Upper lobe of left lung (tissue), 6 donors: ENCODE data around the gene TMTC2. TPM values are rescaled to one million over a fixed set of nuclear protein-coding genes. Genes with fewer than 3 reads are reported as not detected.
A peak's percentile ranks its signal among the peaks of the same experiment; 100 is the strongest.

Source experiments
- ATAC-seq, 2 donors: fragments of 200-7000 bp; cut with Tn5 transposase; one replicate each; pipeline ENCODE4 v1.9.1; 2022; ENCODE audit warnings: mild to moderate bottlenecking in 2 of 2, moderate library complexity in 2 of 2; ENCODE audit not compliant: low FRiP score in 2 of 2
- DNase-seq, 2 donors: peaks; one replicate each; pipeline ENCODE4 v3.0.0-alpha.2; 2019 to 2020
- H3K27ac ChIP-seq, 4 donors: fragments of 200-600 bp; sonication (generic); one replicate each; pipeline ENCODE4 v1.5.1; 2016 to 2019
- H3K27me3 ChIP-seq, 4 donors: fragments of 200-600 bp; sonication (generic); one replicate each; pipeline ENCODE4 v1.5.1; 2017 to 2019
- H3K36me3 ChIP-seq, 4 donors: fragments of 200-600 bp; sonication (generic); one replicate each; pipeline ENCODE4 v1.5.1; 2016 to 2019
- H3K4me1 ChIP-seq, 4 donors: fragments of 200-600 bp; sonication (generic); one replicate each; pipeline ENCODE4 v1.5.1; 2018 to 2019
- H3K4me3 ChIP-seq, 4 donors: fragments of 200-600 bp; sonication (generic); one replicate each; pipeline ENCODE4 v1.5.1; 2017 to 2019; ENCODE audit warnings: mild to moderate bottlenecking in 2 of 4, moderate library complexity in 1 of 4
- H3K9me3 ChIP-seq, 4 donors: fragments of 200-600 bp; sonication (generic); one replicate each; pipeline ENCODE4 v1.5.1; 2018 to 2019
- CTCF ChIP-seq, 6 experiments: fragments of 450-650 bp in 4 of 6; fragments of 200-600 bp in 2 of 6; sonication (generic) in 2 of 6; IDR thresholded peaks; one replicate each; pipeline ENCODE4 v1.5.1; 2016 to 2019; ENCODE audit warnings: antibody characterized with exemption in 6 of 6
- EP300 ChIP-seq, 4 donors: sonication (generic); formaldehyde crosslinking; IDR thresholded peaks; one replicate each; pipeline ENCODE4 v1.5.1; 2017; ENCODE audit warnings: antibody characterized with exemption in 4 of 4, control low read depth in 2 of 4
- POLR2A ChIP-seq, 4 donors: fragments of 450-650 bp; IDR thresholded peaks; one replicate each; pipeline ENCODE4 v1.5.1; 2016 to 2017; ENCODE audit warnings: antibody characterized with exemption in 4 of 4, mild to moderate bottlenecking in 2 of 4
- POLR2AphosphoS5 ChIP-seq, 2 donors: sonication (generic); formaldehyde crosslinking; IDR thresholded peaks; one replicate each; pipeline ENCODE4 v1.5.1; 2017; ENCODE audit warnings: antibody characterized with exemption in 2 of 2
- WGBS, 2 donors: methylation state at CpG; one replicate each; pipeline ENCODE4 v1.1.5; 2017 to 2018; 5-methylcytosine and 5-hydroxymethylcytosine counted together
- total RNA-seq, 6 donors: library from RNA; depleted of rRNA in 4 of 6; stranded (reverse); fragments of >200 nt in 4 of 6; gene quantifications; one replicate each; pipeline versions ENCODE4 v1.1.0 to v1.2.1, GENCODE V29; 2016 to 2021
- donor health status: DM: no; HTN: no; CAD: no; lungs with moderate emphysema.
- donor health status: DM: no; HTN: yes; CAD: no; lungs with severe emphysema.

TMTC2 gene
- total RNA-seq, 6 donors from 2014 or later, result 21.2 to 37.7 (median 26.8) TPM

DNA sequence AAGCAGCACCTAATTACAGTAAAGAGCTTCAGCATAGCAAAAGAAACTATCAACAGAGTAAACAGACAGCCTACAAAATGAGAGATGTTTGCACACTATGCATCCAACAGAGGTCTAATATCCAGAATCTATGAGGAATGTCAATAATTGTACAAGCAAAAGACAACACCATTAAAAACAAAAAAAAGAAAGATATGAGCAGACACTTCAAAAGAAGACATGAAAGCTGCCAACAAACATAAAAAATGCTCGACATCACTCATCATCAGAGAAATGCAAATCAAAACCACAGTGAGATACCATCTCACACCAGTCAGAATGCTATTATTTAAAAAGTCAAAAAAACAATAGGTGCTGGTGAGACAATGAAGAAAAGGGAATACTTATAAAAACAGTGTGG lies 273.1 kb downstream of the TMTC2 start:
- no peak overlapping the region for H3K27ac ChIP-seq
- no peak for ATAC-seq
- 70 to 91% methylated on average over 1 of the region's 1 CpG for WGBS, 2 donors

DNA sequence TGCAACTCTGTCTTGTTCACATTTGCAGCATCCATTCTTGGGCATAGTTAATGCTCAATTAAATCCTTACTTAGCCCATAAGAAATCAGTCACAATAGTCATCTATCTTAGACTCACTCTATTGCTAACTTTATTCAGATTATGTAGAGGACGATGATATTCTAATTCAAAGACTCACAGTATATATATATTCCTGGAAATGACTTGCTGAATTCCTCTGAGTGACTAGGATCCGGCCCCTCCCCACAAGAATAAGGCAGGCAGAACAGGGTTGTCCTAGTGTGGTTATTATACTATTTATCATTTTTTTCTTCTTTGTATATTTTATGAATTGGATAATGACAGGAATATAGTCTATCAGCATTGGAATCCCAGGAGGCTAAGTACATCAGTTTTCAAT lies 275.1 kb downstream of the TMTC2 start:
- peaks cover 0 to 2% (median 0%) of the 10 kb centered on the region in 4 donors for H3K4me1 ChIP-seq
- H3K9me3 ChIP-seq, result no peaks in the 10 kb centered on the region
- no peak overlapping the region for H3K27ac ChIP-seq
- H3K27me3 ChIP-seq, result no peaks in the 10 kb centered on the region
- DNase-seq (no peak), ATAC-seq (no peak)
- no peak overlapping the region for H3K4me3 ChIP-seq
- H3K36me3 ChIP-seq, result no peaks in the 10 kb centered on the region
- TF ChIP-seq POLR2A (IDR thresholded peaks at IDR 0.05) (no peak), CTCF (IDR thresholded peaks at IDR 0.05) (no peak), POLR2AphosphoS5 (IDR thresholded peaks at IDR 0.05) (no peak), EP300 (IDR thresholded peaks at IDR 0.05) (no peak)
- 89 to 90% methylated on average over 2 of the region's 2 CpGs for WGBS, 2 donors

More for the DNA sequence above, 273.1 kb downstream of the TMTC2 start:
- Histone ChIP-seq H3K4me1 (peaks cover 0 to 4% (median 0%) of the 10 kb centered on the region in 4 donors), H3K4me3 (no peak overlapping the region), H3K9me3 (no peaks in the 10 kb centered on the region), H3K27me3 (no peaks in the 10 kb centered on the region), H3K36me3 (no peaks in the 10 kb centered on the region)
- DNase-seq, result no peak
- TF ChIP-seq POLR2A (IDR thresholded peaks at IDR 0.05) (no peak), CTCF (IDR thresholded peaks at IDR 0.05) (no peak), EP300 (IDR thresholded peaks at IDR 0.05) (no peak), POLR2AphosphoS5 (IDR thresholded peaks at IDR 0.05) (no peak)

DNA sequence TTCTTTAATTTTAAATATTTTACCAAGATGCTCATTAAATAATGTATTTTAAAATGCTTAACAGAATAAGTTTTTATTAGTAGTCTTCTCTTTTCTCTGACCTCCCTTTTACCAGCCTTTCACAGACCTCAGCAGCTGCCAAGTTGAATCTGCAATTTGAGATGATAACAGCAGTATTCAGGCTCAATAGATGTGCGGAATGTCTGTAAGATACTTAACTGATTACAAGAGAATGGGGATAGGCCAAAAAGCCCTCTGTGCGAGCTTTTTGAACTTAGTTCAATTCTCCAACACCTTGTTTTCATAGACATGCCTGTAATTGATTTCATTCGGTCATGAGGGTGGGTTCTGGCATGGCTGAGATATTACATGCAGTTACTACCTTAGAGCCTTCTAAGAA lies 277.2 kb downstream of the TMTC2 start:
- Histone ChIP-seq H3K27ac (no peak overlapping the region), H3K9me3 (no peaks in the 10 kb centered on the region), H3K27me3 (no peaks in the 10 kb centered on the region), H3K4me3 (no peak overlapping the region), H3K36me3 (no peaks in the 10 kb centered on the region), H3K4me1 (peaks cover 0 to 5% (median 0%) of the 10 kb centered on the region in 4 donors)
- no peak for TF ChIP-seq POLR2A (IDR thresholded peaks at IDR 0.05)
- TF ChIP-seq POLR2AphosphoS5 (IDR thresholded peaks at IDR 0.05), result no peak
- no peak for TF ChIP-seq EP300 (IDR thresholded peaks at IDR 0.05)
- no peak for TF ChIP-seq CTCF (IDR thresholded peaks at IDR 0.05)
- DNase-seq (no peak), ATAC-seq (no peak)
- WGBS, 2 donors, result 82 to 88% methylated on average over 3 of the region's 3 CpGs

DNA sequence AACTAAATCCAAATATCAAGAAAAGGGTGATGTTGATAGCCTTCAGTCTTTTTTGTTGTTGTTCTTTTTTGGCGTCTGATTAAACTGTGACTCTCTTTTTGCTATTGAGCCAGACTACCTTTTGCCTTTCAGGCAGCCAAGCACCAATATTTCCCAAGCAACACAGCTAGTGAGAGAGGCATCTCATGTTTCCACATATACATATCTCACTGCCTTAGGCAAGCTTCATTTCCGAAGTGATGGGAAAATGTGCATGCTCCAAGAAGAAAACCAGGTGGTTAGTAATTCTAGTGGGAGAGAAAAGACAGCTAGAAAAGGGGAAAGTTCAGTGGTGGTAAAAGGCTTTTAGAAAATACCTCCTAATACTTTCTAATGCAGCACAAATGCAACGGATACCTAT lies 277.7 kb downstream of the TMTC2 start:
- H3K4me3 ChIP-seq, result no peak overlapping the region
- 74 to 89% methylated on average over 3 of the region's 3 CpGs for WGBS, 2 donors
- peaks cover 0 to 5% (median 0%) of the 10 kb centered on the region in 4 donors for H3K4me1 ChIP-seq
- no peak for TF ChIP-seq POLR2AphosphoS5 (IDR thresholded peaks at IDR 0.05)
- TF ChIP-seq CTCF (IDR thresholded peaks at IDR 0.05), result no peak
- TF ChIP-seq POLR2A (IDR thresholded peaks at IDR 0.05), result no peak
- TF ChIP-seq EP300 (IDR thresholded peaks at IDR 0.05), result no peak
- DNase-seq (no peak), ATAC-seq (no peak)
- H3K27ac ChIP-seq, result no peak overlapping the region
- H3K9me3 ChIP-seq, result no peaks in the 10 kb centered on the region
- H3K27me3 ChIP-seq, result no peaks in the 10 kb centered on the region
- H3K36me3 ChIP-seq, result no peaks in the 10 kb centered on the region

DNA sequence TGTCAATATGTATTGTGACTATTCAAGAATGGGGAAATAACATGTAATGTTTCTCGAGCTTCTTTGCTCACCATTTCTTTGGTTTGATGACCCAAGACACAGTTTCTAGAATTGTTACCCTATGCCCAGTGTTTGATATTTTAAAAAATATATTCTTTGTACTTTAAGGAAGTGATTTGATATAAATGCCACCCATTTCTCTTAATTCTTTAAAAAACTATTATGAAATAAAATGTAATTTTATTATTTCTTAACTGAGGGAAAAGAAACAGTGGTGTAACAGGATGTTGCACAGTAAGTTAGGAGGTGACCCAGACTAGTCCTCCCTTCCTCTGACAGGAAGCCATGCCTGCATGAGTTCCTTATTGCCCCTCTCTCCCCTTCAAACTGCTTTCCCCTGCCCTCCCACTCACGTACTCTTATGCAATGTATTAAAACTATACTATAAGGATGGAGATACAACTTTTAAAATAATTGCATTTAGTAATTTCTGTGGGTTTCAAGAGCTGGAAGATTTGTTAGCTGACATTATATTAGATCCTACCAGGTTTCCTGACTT lies 279.4 kb downstream of the TMTC2 start:
- H3K27ac ChIP-seq, result peak overlapping the region in 1 of 4 donors; percentile 32
- no peaks in the 10 kb centered on the region for H3K9me3 ChIP-seq
- 53 to 54% methylated on average over 2 of the region's 2 CpGs for WGBS, 2 donors
- H3K36me3 ChIP-seq, result no peaks in the 10 kb centered on the region
- DNase-seq (peak in 1 of 2 donors; percentile 25), ATAC-seq (peak in 1 of 2 donors; percentile 82)
- TF ChIP-seq CTCF (IDR thresholded peaks at IDR 0.05), result no peak
- TF ChIP-seq POLR2A (IDR thresholded peaks at IDR 0.05), result no peak
- TF ChIP-seq EP300 (IDR thresholded peaks at IDR 0.05), result no peak
- TF ChIP-seq POLR2AphosphoS5 (IDR thresholded peaks at IDR 0.05), result no peak
- no peak overlapping the region for H3K4me3 ChIP-seq
- H3K4me1 ChIP-seq, result peaks cover 0 to 5% (median 0%) of the 10 kb centered on the region in 4 donors
- no peaks in the 10 kb centered on the region for H3K27me3 ChIP-seq
